Gastrocnemius medialis (tissue), 4 donors: ENCODE measurements around the gene SEPTIN2. TPM values are rescaled to one million over a fixed set of nuclear protein-coding genes. Genes with fewer than 3 reads are reported as not detected.

Source experiments
- ATAC-seq, 2 donors: fragments of 150-250 bp; one replicate each; pipeline ENCODE4 v1.9.1; 2016
- DNase-seq, 2 donors: peaks; one replicate each; pipeline ENCODE4 v3.0.0-alpha.2; 2019
- H3K27ac ChIP-seq, 4 donors: fragments of 200-600 bp; sonication (generic); 1 replicate in 1 of 4; 2 replicates in 3 of 4; pipeline ENCODE4 v1.5.1; 2016 to 2018; ENCODE audit warnings: mild to moderate bottlenecking in 2 of 4, moderate library complexity in 1 of 4
- H3K27me3 ChIP-seq, 3 donors: fragments of 200-600 bp; sonication (generic) in 2 of 3; 1 replicate in 1 of 3; 2 replicates in 2 of 3; pipeline versions ENCODE4 v1.5.1 to v1.6.0; 2016 to 2019; ENCODE audit warnings: mild to moderate bottlenecking in 1 of 3, moderate library complexity in 1 of 3
- H3K36me3 ChIP-seq, 2 donors: fragments of 200-600 bp; sonication (generic) in 1 of 2; one replicate each; pipeline ENCODE4 v1.5.1; 2017 to 2018
- H3K4me1 ChIP-seq, 2 donors: fragments of 200-600 bp; sonication (generic) in 1 of 2; one replicate each; pipeline ENCODE4 v1.5.1; 2016 to 2017; ENCODE audit warnings: mild to moderate bottlenecking in 2 of 2
- H3K4me3 ChIP-seq, 4 donors: fragments of 200-600 bp; sonication (generic) in 3 of 4; 1 replicate in 1 of 4; 2 replicates in 3 of 4; pipeline ENCODE4 v1.5.1; 2016 to 2019; ENCODE audit warnings: mild to moderate bottlenecking in 2 of 4
- H3K9me3 ChIP-seq, 3 donors: fragments of 200-600 bp; sonication (generic) in 2 of 3; 1 replicate in 1 of 3; 2 replicates in 2 of 3; pipeline ENCODE4 v1.5.1; 2016 to 2019
- POLR2A ChIP-seq, 2 donors: fragments of 450-650 bp; IDR thresholded peaks; one replicate each; pipeline ENCODE4 v1.6.1; 2017; ENCODE audit warnings: antibody characterized with exemption in 2 of 2, mild to moderate bottlenecking in 2 of 2, moderate library complexity in 2 of 2
- in situ Hi-C, 4 donors: fragments of 200-750 bp; cut with MboI; loops; one replicate each; pipeline versions ENCODE4 v1.15.0 to v1.8.0; 2017; ENCODE audit warnings: low sequenced_read_pairs in 4 of 4
- intact Hi-C: fragments of 100-400 bp; cut with DNase I; formaldehyde crosslinking; loops from one replicate; pipeline ENCODE4 v1.15.1; 2023; ENCODE audit warnings: low total_unique reads
- total RNA-seq, 4 donors: library from RNA; depleted of rRNA; stranded (reverse); fragments of >200 nt; gene quantifications; one replicate each; pipeline versions ENCODE4 v1.1.0 to v1.2.3, GENCODE V29; 2016
- TF ChIP-seq, protein P1 (sequence below), 5 experiments: fragments of 450-650 bp in 3 of 5; fragments of 200-600 bp in 2 of 5; sonication (generic) in 2 of 5; IDR thresholded peaks in 4 of 5; conservative IDR thresholded peaks in 1 of 5; 1 replicate in 4 of 5; 2 replicates in 1 of 5; pipeline ENCODE4 v1.5.1; 2016 to 2019; ENCODE audit warnings: antibody characterized with exemption in 5 of 5, mild to moderate bottlenecking in 3 of 5, moderate library complexity in 3 of 5

Gene SEPTIN2
- total RNA-seq, 4 donors from 2014 or later = 81.3 to 130 (median 99.3) TPM

DNA sequence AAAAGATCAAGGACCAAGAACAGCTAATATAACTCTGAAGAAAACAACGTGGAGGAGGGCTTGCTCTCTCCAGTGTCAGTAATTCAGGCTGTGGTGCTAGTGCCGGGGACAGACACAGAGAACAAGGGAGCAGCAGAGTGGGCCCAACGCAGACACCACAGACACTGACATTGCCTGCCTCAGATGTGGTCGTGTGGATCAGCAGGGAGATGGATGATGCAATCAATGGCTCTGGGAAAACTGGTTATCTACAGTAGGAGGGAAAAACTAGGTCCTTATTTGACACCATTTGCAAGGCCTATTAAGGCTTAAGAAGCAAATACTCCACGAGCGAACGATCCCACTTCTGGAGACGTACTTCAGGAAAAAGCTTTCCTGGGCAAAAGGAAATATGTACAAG is 36.3 kb upstream of the SEPTIN2 start:
- no peak for DNase-seq
- no peak overlapping the region for H3K27ac ChIP-seq
- no peaks in the 10 kb centered on the region for H3K36me3 ChIP-seq
- TF ChIP-seq POLR2A (IDR thresholded peaks at IDR 0.05) = no peak
- TF ChIP-seq, protein P1, sequence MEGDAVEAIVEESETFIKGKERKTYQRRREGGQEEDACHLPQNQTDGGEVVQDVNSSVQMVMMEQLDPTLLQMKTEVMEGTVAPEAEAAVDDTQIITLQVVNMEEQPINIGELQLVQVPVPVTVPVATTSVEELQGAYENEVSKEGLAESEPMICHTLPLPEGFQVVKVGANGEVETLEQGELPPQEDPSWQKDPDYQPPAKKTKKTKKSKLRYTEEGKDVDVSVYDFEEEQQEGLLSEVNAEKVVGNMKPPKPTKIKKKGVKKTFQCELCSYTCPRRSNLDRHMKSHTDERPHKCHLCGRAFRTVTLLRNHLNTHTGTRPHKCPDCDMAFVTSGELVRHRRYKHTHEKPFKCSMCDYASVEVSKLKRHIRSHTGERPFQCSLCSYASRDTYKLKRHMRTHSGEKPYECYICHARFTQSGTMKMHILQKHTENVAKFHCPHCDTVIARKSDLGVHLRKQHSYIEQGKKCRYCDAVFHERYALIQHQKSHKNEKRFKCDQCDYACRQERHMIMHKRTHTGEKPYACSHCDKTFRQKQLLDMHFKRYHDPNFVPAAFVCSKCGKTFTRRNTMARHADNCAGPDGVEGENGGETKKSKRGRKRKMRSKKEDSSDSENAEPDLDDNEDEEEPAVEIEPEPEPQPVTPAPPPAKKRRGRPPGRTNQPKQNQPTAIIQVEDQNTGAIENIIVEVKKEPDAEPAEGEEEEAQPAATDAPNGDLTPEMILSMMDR (IDR thresholded peaks at IDR 0.05 in 4 of 5, conservative IDR thresholded peaks at IDR 0.05 in 1 of 5) = no peak
- peaks cover 10 to 12% of the 10 kb centered on the region in 2 donors for H3K4me1 ChIP-seq
- no peaks in the 10 kb centered on the region for H3K27me3 ChIP-seq
- in situ Hi-C loops = no loop called here
- H3K4me3 ChIP-seq = no peak overlapping the region
- intact Hi-C loops = no loop called here
- ATAC-seq = no peak
- no peaks in the 10 kb centered on the region for H3K9me3 ChIP-seq

DNA sequence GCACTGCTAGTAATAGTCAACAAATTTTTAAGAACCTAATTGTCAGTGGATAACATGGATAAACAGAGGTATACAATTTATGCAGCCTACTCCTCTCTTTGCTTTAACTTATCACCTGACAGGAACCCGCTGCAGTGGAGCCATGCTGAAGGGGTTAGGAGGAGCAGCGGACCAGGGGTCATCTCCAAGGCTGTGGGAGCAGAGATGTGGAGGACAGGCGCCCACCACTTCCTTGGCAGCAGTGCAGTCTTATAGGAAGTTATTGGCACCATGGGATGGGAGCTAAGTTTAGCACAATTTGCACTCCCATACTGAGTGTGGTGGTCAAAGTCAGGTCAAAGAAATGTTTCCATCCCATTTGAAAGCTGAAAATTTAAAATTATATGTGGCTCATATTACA is 35.9 kb upstream of the SEPTIN2 start:
- peaks cover 10 to 12% of the 10 kb centered on the region in 2 donors for H3K4me1 ChIP-seq
- in situ Hi-C loops (no loop called here), intact Hi-C loops (no loop called here)
- H3K27ac ChIP-seq = no peak overlapping the region
- TF ChIP-seq POLR2A (IDR thresholded peaks at IDR 0.05) = no peak
- TF ChIP-seq, protein P1 (IDR thresholded peaks at IDR 0.05 in 4 of 5, conservative IDR thresholded peaks at IDR 0.05 in 1 of 5) = no peak
- DNase-seq = no peak
- H3K27me3 ChIP-seq = no peaks in the 10 kb centered on the region
- ATAC-seq = no peak
- H3K9me3 ChIP-seq = no peaks in the 10 kb centered on the region
- H3K4me3 ChIP-seq = no peak overlapping the region
- no peaks in the 10 kb centered on the region for H3K36me3 ChIP-seq

DNA sequence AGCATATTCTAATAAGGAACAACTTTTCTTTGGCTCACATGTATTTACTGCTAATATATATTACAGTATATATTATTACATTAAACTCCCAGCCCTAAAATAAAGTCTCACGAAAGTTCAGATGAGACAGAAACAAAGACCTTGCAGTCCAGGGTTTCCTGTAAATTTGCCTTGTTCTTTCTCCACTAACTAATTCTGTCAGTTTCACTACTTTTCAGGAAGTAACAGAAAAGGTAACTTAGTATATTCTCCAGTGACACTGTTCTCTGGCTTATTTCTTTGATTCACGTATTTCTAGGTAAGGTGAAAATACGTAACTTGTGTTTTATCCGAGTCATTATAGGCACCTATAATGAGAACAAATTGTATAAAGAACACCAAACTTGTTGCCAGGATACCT is 35.4 kb upstream of the SEPTIN2 start:
- TF ChIP-seq POLR2A (IDR thresholded peaks at IDR 0.05) = no peak
- TF ChIP-seq, protein P1 (IDR thresholded peaks at IDR 0.05 in 4 of 5, conservative IDR thresholded peaks at IDR 0.05 in 1 of 5) = no peak
- Histone ChIP-seq H3K4me3 (no peak overlapping the region), H3K9me3 (no peaks in the 10 kb centered on the region), H3K27me3 (no peaks in the 10 kb centered on the region), H3K36me3 (no peaks in the 10 kb centered on the region), H3K4me1 (peaks cover 10 to 12% of the 10 kb centered on the region in 2 donors), H3K27ac (no peak overlapping the region)
- no peak for DNase-seq
- in situ Hi-C loops (no loop called here), intact Hi-C loops (no loop called here)
- no peak for ATAC-seq

DNA sequence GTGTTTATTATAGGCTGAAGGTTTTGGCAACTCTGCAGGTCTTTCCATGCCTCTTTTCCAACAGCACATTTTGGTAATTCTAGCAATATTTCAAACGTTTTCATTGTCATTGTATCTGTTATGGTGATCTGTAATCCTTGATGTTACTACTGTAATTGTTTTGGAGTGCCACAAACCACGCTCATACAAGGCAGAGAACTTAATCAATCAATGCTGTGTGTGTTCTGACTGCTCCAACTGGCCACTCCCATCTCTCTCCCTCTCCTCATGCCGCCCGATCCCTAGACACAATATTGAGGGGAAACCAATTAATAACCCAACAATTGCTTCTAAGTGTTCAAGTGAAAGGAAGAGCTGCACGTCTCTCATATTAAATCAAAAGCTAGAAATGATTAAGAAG is 33.2 kb upstream of the SEPTIN2 start:
- peaks cover 10 to 12% of the 10 kb centered on the region in 2 donors for H3K4me1 ChIP-seq
- no peak overlapping the region for H3K27ac ChIP-seq
- TF ChIP-seq, protein P1 (IDR thresholded peaks at IDR 0.05 in 4 of 5, conservative IDR thresholded peaks at IDR 0.05 in 1 of 5) = no peak
- no peak for TF ChIP-seq POLR2A (IDR thresholded peaks at IDR 0.05)
- no peaks in the 10 kb centered on the region for H3K27me3 ChIP-seq
- no peak for ATAC-seq
- no peak overlapping the region for H3K4me3 ChIP-seq
- intact Hi-C loops (no loop called here), in situ Hi-C loops (no loop called here)
- H3K36me3 ChIP-seq = no peaks in the 10 kb centered on the region
- H3K9me3 ChIP-seq = no peaks in the 10 kb centered on the region
- DNase-seq = no peak

DNA sequence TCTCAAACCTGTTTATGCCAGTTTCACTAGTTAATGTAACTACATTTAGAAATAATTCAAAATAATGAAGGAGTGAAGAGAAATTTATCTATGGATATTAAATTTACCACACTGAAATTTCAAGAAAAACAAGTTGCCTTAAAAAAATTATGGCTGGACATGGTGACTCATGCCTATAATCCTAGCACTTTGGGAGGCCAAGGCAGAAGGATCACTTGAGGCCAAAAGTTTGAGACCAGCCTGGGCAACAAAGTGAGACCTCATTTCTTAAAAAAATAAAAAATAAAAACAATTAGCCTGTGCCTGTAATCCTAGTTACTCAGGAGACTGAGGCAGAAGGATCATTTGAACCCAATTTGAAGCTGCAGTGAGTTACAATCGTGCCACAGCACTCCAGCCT is 30.1 kb upstream of the SEPTIN2 start:
- in situ Hi-C loops = no loop called here
- no peaks in the 10 kb centered on the region for H3K27me3 ChIP-seq
- no peak overlapping the region for H3K27ac ChIP-seq
- intact Hi-C loops = no loop called here
- H3K36me3 ChIP-seq = no peaks in the 10 kb centered on the region
- ATAC-seq (no peak), DNase-seq (no peak)
- TF ChIP-seq, protein P1 (IDR thresholded peaks at IDR 0.05 in 4 of 5, conservative IDR thresholded peaks at IDR 0.05 in 1 of 5) = no peak
- no peak for TF ChIP-seq POLR2A (IDR thresholded peaks at IDR 0.05)
- H3K4me1 ChIP-seq = peaks cover 7 to 26% of the 10 kb centered on the region in 2 donors
- H3K4me3 ChIP-seq = no peak overlapping the region
- no peaks in the 10 kb centered on the region for H3K9me3 ChIP-seq
